Measurements from ENCODE around the gene RHBDD2. TPM values are rescaled to one million over a fixed set of nuclear protein-coding genes. Genes with fewer than 3 reads are reported as not detected.
A peak's percentile ranks its signal among the peaks of the same experiment; 100 is the strongest.
"Not testable (repeated sequence)": the region's sequence is repeated elsewhere in the genome, so short reads cannot be mapped to it uniquely, and the experiment has no call there.

Gene RHBDD2
- total and polyA plus RNA-seq, 4 donors = 25.1 to 102 (median 82.0) TPM

- Histone ChIP-seq H3K27ac (ENCODE audit: low read depth in 1 of 2, low read length in 1 of 2) (no peak overlapping the region), H3K4me1 (ENCODE audit: control insufficient read depth in 5 of 5, insufficient read depth in 5 of 5, low read length in 5 of 5) (peaks cover 0 to 21% (median 4%) of the 10 kb centered on the region in 5 donors), H3K9ac (ENCODE audit: insufficient read depth in 1 of 2, low read length in 2 of 2) (no peak overlapping the region), H3K4me3 (peak overlapping the region; percentile 7), H3K27me3 (ENCODE audit: control insufficient read depth in 3 of 3, insufficient read depth in 3 of 3, low read length in 2 of 3) (no peaks in the 10 kb centered on the region), H3K9me3 (ENCODE audit: control insufficient read depth in 4 of 4, insufficient read depth in 3 of 4, low read length in 3 of 4) (no peaks in the 10 kb centered on the region), H3K36me3 (ENCODE audit: control insufficient read depth in 4 of 4, insufficient read depth in 4 of 4, low read length in 4 of 4) (peaks cover 0 to 32% (median 21%) of the 10 kb centered on the region in 4 donors)
- 83 to 94% methylated on average over 4 of the region's 4 CpGs for WGBS, 2 donors
- ATAC-seq (ENCODE audit: insufficient read depth, low FRiP score) (no peak), DNase-seq (no peak)
- TF ChIP-seq, protein P1, sequence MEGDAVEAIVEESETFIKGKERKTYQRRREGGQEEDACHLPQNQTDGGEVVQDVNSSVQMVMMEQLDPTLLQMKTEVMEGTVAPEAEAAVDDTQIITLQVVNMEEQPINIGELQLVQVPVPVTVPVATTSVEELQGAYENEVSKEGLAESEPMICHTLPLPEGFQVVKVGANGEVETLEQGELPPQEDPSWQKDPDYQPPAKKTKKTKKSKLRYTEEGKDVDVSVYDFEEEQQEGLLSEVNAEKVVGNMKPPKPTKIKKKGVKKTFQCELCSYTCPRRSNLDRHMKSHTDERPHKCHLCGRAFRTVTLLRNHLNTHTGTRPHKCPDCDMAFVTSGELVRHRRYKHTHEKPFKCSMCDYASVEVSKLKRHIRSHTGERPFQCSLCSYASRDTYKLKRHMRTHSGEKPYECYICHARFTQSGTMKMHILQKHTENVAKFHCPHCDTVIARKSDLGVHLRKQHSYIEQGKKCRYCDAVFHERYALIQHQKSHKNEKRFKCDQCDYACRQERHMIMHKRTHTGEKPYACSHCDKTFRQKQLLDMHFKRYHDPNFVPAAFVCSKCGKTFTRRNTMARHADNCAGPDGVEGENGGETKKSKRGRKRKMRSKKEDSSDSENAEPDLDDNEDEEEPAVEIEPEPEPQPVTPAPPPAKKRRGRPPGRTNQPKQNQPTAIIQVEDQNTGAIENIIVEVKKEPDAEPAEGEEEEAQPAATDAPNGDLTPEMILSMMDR (IDR thresholded peaks at IDR 0.05; ENCODE audit: control extremely low read depth, extremely low read depth) = no peak
These were observed 1.4 kb downstream of the RHBDD2 start for GRCh38 chr7:75880242-75880641.

DNA sequence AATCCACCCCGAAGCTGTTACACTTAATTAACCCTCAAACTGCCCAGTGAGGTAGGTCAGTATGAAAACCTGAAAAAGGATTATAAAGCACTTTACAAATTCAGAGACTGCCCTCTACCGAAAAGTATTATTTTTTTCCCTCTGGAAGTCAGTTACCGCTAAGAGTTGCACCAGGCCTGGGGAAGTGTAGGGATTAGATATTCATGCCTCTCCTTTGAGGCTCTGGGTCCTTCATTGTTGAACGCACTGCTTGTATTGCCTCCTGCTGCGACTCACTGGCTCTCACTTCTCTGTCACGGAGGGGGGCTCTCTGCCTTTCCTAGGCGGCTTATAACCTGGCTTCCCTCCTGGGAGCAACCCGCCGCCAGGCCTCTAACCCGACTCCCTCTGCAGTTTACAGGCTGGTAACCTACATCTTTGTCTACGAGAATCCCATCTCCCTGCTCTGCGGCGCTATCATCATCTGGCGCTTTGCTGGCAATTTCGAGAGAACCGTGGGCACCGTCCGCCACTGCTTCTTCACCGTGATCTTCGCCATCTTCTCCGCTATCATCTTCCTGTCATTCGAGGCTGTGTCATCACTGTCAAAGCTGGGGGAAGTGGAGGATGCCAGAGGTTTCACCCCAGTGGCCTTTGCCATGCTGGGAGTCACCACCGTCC is 2.7 kb downstream of the RHBDD2 start:
- Histone ChIP-seq H3K4me3 (no peak overlapping the region), H3K4me1 (ENCODE audit: control insufficient read depth in 5 of 5, insufficient read depth in 5 of 5, low read length in 5 of 5) (peaks cover 0 to 21% (median 4%) of the 10 kb centered on the region in 5 donors), H3K9ac (ENCODE audit: insufficient read depth in 1 of 2, low read length in 2 of 2) (no peak overlapping the region), H3K36me3 (ENCODE audit: control insufficient read depth in 4 of 4, insufficient read depth in 4 of 4, low read length in 4 of 4) (peaks cover 0 to 43% (median 21%) of the 10 kb centered on the region in 4 donors), H3K9me3 (ENCODE audit: control insufficient read depth in 4 of 4, insufficient read depth in 3 of 4, low read length in 3 of 4) (no peaks in the 10 kb centered on the region), H3K27ac (ENCODE audit: low read depth in 1 of 2, low read length in 1 of 2) (no peak overlapping the region), H3K27me3 (ENCODE audit: control insufficient read depth in 3 of 3, insufficient read depth in 3 of 3, low read length in 2 of 3) (no peaks in the 10 kb centered on the region)
- TF ChIP-seq, protein P1 (IDR thresholded peaks at IDR 0.05; ENCODE audit: control extremely low read depth, extremely low read depth) = no peak
- 89 to 93% methylated on average over 23 of the region's 23 CpGs for WGBS, 2 donors
- DNase-seq (no peak), ATAC-seq (ENCODE audit: insufficient read depth, low FRiP score) (no peak)

DNA sequence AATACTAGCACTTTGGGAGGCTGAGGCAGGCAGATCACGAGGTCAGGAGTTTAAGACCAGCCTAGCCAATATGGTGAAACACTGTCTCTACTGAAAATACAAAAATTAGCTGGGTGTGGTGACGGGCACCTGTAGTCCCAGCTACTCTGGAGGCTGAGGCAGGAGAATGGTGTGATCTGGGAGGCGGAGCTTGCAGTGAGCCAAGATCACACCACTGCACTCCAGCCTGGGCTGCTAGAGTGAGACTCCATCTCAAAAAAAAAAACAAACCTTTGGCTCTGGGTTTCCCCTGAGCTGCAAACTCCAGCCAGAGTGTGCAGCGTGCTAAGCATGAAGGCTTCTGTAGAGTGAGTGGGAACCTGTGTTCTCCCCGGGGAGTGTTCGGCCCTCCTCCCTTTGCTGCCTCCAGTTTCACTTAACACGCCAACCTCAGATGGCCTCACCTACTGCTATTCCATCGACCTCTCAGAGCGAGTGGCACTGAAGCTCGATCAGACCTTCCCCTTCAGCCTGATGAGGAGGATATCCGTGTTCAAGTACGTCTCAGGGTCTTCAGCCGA is 4.5 kb downstream of the RHBDD2 start:
- not testable (repeated sequence) for H3K9me3 ChIP-seq (ENCODE audit: control insufficient read depth in 4 of 4, insufficient read depth in 3 of 4, low read length in 3 of 4); H3K27ac ChIP-seq (ENCODE audit: low read depth in 1 of 2, low read length in 1 of 2); DNase-seq; H3K9ac ChIP-seq (ENCODE audit: insufficient read depth in 1 of 2, low read length in 2 of 2); H3K4me3 ChIP-seq; ATAC-seq (ENCODE audit: insufficient read depth, low FRiP score); H3K27me3 ChIP-seq (ENCODE audit: control insufficient read depth in 3 of 3, insufficient read depth in 3 of 3, low read length in 2 of 3)
- H3K4me1 ChIP-seq (ENCODE audit: control insufficient read depth in 5 of 5, insufficient read depth in 5 of 5, low read length in 5 of 5) = peaks cover 0 to 16% (median 4%) of the 10 kb centered on the region in 5 donors
- peaks cover 0 to 56% (median 24%) of the 10 kb centered on the region in 4 donors for H3K36me3 ChIP-seq (ENCODE audit: control insufficient read depth in 4 of 4, insufficient read depth in 4 of 4, low read length in 4 of 4)
- 95% methylated on average over 13 of the region's 13 CpGs for WGBS, 2 donors

- no peaks in the 10 kb centered on the region for H3K9me3 ChIP-seq (ENCODE audit: control insufficient read depth in 4 of 4, insufficient read depth in 3 of 4, low read length in 3 of 4)
- H3K27me3 ChIP-seq (ENCODE audit: control insufficient read depth in 3 of 3, insufficient read depth in 3 of 3, low read length in 2 of 3) = no peaks in the 10 kb centered on the region
- H3K36me3 ChIP-seq (ENCODE audit: control insufficient read depth in 4 of 4, insufficient read depth in 4 of 4, low read length in 4 of 4) = peaks cover 0 to 61% (median 23%) of the 10 kb centered on the region in 4 donors
- H3K4me1 ChIP-seq (ENCODE audit: control insufficient read depth in 5 of 5, insufficient read depth in 5 of 5, low read length in 5 of 5) = peaks cover 0 to 11% (median 4%) of the 10 kb centered on the region in 5 donors
- ATAC-seq (ENCODE audit: insufficient read depth, low FRiP score) (no peak), DNase-seq (no peak)
- no peak overlapping the region for H3K9ac ChIP-seq (ENCODE audit: insufficient read depth in 1 of 2, low read length in 2 of 2)
- H3K27ac ChIP-seq (ENCODE audit: low read depth in 1 of 2, low read length in 1 of 2) = no peak overlapping the region
- 90 to 95% methylated on average over 5 of the region's 5 CpGs for WGBS, 2 donors
- TF ChIP-seq, protein P1 (IDR thresholded peaks at IDR 0.05; ENCODE audit: control extremely low read depth, extremely low read depth) = no peak
- H3K4me3 ChIP-seq = no peak overlapping the region
These were observed 5.6 kb downstream of the RHBDD2 start for GRCh38 chr7:75884476-75884875.
